Measurements from ENCODE around the gene PDCD11.

The PDCD11 gene

GRCh38 chr10:103417601-103418000, 21.2 kb downstream of the PDCD11 start:
- Histone ChIP-seq H3K36me3 (ENCODE audit: control insufficient read depth, insufficient read depth, low read length) (peaks cover 79% of the 10 kb centered on the region), H3K27me3 (ENCODE audit: control insufficient read depth, insufficient read depth, low read length) (no peaks in the 10 kb centered on the region), H3K4me3 (ENCODE audit: low read depth, low read length) (no peak overlapping the region), H3K4me1 (ENCODE audit: control insufficient read depth, insufficient read depth, low read length) (no peaks in the 10 kb centered on the region), H3K9ac (ENCODE audit: low read depth, low read length) (no peak overlapping the region), H3K9me3 (ENCODE audit: control insufficient read depth, insufficient read depth, low read length) (no peaks in the 10 kb centered on the region)

- no peaks in the 10 kb centered on the region for H3K27me3 ChIP-seq (ENCODE audit: control insufficient read depth, insufficient read depth, low read length)
- no peak overlapping the region for H3K9ac ChIP-seq (ENCODE audit: low read depth, low read length)
- no peaks in the 10 kb centered on the region for H3K4me1 ChIP-seq (ENCODE audit: control insufficient read depth, insufficient read depth, low read length)
- H3K4me3 ChIP-seq (ENCODE audit: low read depth, low read length) = no peak overlapping the region
- H3K9me3 ChIP-seq (ENCODE audit: control insufficient read depth, insufficient read depth, low read length) = no peaks in the 10 kb centered on the region
- H3K36me3 ChIP-seq (ENCODE audit: control insufficient read depth, insufficient read depth, low read length) = peaks cover 80% of the 10 kb centered on the region
Measured at GRCh38 chr10:103419101-103419500, 22.7 kb downstream of the PDCD11 start.

DNA sequence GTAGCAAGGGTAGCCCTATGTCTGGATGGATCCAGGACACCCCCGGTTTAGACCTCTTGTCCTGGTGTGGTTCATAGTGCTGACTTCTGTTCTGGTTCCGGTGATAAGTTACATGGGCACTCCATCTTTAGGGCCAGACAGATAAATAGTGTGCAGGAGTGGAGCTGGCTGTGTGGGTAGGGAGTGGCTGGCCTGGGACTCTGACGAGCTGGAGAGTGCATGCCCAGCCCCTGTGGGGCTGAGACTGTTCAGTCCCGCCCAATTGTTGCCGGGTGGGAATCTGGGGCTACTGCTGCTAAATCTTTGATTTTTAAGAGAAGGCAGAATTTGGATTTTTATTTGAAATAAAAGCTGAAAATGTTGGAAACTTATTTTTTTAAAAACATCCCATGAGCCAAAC, 27.3 kb downstream of the PDCD11 start:
- Histone ChIP-seq H3K36me3 (ENCODE audit: control insufficient read depth, insufficient read depth, low read length) (peaks cover 68% of the 10 kb centered on the region), H3K4me1 (ENCODE audit: control insufficient read depth, insufficient read depth, low read length) (no peaks in the 10 kb centered on the region)

DNA sequence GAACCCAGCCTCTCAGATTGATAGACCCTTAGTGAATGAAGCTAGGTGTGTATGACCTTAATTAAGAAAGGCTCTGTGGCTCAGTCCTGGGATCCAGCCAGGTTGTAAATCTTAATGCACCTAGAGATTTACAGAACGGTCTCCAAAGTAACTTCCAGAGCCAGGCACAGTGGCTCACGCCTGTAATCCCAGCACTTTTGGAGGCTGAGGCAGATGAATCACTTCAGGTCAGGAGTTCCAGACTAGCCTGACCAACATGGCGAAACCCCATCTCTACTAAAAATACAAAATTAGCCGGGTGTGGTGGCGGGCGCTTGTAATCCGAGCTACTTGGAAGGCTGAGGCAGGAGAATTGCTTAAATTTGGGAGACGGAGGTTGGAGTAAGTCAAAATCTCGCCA, 31.4 kb downstream of the PDCD11 start:
- H3K36me3 ChIP-seq (ENCODE audit: control insufficient read depth, insufficient read depth, low read length) = peaks cover 60% of the 10 kb centered on the region

More for the DNA sequence above, 27.3 kb downstream of the PDCD11 start:
- H3K4me3 ChIP-seq (ENCODE audit: low read depth, low read length) = no peak overlapping the region
- H3K9ac ChIP-seq (ENCODE audit: low read depth, low read length) = no peak overlapping the region
- no peaks in the 10 kb centered on the region for H3K9me3 ChIP-seq (ENCODE audit: control insufficient read depth, insufficient read depth, low read length)
- no peaks in the 10 kb centered on the region for H3K27me3 ChIP-seq (ENCODE audit: control insufficient read depth, insufficient read depth, low read length)

DNA sequence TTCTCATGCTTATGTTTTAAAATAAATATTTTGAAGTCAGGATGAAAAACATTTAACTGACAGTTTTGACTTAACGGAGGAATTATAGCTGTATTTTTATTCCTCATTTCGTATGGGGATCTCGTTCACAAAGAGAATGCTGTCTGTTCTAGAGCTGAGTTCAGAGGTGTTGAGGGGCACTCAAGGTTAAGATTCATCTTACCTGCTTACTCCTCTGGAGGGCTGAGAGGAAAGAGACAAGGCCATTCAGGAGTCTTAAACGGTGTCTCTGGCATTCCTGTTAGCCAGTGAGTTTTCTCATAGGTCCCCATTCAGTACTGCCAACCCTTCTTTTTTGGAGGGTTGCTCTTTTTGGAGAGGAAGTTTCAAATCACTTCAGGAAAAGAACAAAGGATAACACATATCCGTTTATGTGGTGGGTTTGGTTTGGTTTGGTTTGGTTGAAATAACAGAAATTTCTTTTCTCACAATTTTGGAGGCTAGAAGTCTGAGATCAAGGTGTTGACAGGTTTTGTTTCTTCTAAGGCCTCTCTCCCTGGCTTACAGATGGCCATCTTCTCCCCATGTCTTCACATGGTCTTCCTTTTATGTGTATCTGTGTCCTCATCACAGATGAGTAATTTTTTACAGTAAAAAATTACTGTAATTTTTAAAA, 32.7 kb downstream of the PDCD11 start:
- Histone ChIP-seq H3K4me3 (ENCODE audit: low read depth, low read length) (no peak overlapping the region), H3K4me1 (ENCODE audit: control insufficient read depth, insufficient read depth, low read length) (no peaks in the 10 kb centered on the region), H3K27me3 (ENCODE audit: control insufficient read depth, insufficient read depth, low read length) (no peaks in the 10 kb centered on the region), H3K36me3 (ENCODE audit: control insufficient read depth, insufficient read depth, low read length) (peaks cover 57% of the 10 kb centered on the region), H3K9me3 (ENCODE audit: control insufficient read depth, insufficient read depth, low read length) (no peaks in the 10 kb centered on the region), H3K9ac (ENCODE audit: low read depth, low read length) (no peak overlapping the region)

More for the DNA sequence above, 31.4 kb downstream of the PDCD11 start:
- Histone ChIP-seq H3K4me1 (ENCODE audit: control insufficient read depth, insufficient read depth, low read length) (no peaks in the 10 kb centered on the region), H3K9ac (ENCODE audit: low read depth, low read length) (no peak overlapping the region), H3K4me3 (ENCODE audit: low read depth, low read length) (no peak overlapping the region), H3K27me3 (ENCODE audit: control insufficient read depth, insufficient read depth, low read length) (no peaks in the 10 kb centered on the region), H3K9me3 (ENCODE audit: control insufficient read depth, insufficient read depth, low read length) (no peaks in the 10 kb centered on the region)

DNA sequence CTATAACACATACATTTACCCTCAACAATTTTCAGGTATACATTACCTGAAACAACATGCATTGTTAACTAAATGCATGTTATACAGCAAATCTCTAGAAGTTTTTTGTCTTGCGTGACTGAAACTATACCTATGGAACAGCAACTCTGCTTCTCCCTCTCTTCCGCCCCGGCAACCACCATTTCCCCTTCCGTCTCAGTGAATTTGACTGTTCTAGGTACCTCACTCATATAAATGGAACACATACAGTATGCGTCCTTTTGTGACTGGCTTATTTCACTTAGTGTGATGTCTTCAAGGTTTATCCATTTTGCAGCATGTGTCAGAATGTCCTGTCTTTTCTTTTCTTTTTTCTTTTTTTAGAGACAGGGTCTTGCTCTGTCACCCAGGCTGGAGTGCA, 33.2 kb downstream of the PDCD11 start:
- Histone ChIP-seq H3K36me3 (ENCODE audit: control insufficient read depth, insufficient read depth, low read length) (peaks cover 61% of the 10 kb centered on the region), H3K27me3 (ENCODE audit: control insufficient read depth, insufficient read depth, low read length) (no peaks in the 10 kb centered on the region), H3K4me3 (ENCODE audit: low read depth, low read length) (no peak overlapping the region), H3K4me1 (ENCODE audit: control insufficient read depth, insufficient read depth, low read length) (no peaks in the 10 kb centered on the region), H3K9me3 (ENCODE audit: control insufficient read depth, insufficient read depth, low read length) (no peaks in the 10 kb centered on the region), H3K9ac (ENCODE audit: low read depth, low read length) (no peak overlapping the region)

GRCh38 chr10:103431902-103432301, 35.5 kb downstream of the PDCD11 start:
- Histone ChIP-seq H3K9me3 (ENCODE audit: control insufficient read depth, insufficient read depth, low read length) (no peaks in the 10 kb centered on the region), H3K4me3 (ENCODE audit: low read depth, low read length) (no peak overlapping the region), H3K4me1 (ENCODE audit: control insufficient read depth, insufficient read depth, low read length) (no peaks in the 10 kb centered on the region), H3K9ac (ENCODE audit: low read depth, low read length) (no peak overlapping the region), H3K27me3 (ENCODE audit: control insufficient read depth, insufficient read depth, low read length) (no peaks in the 10 kb centered on the region), H3K36me3 (ENCODE audit: control insufficient read depth, insufficient read depth, low read length) (peaks cover 62% of the 10 kb centered on the region)

- Histone ChIP-seq H3K27me3 (ENCODE audit: control insufficient read depth, insufficient read depth, low read length) (no peaks in the 10 kb centered on the region), H3K4me1 (ENCODE audit: control insufficient read depth, insufficient read depth, low read length) (no peaks in the 10 kb centered on the region), H3K9ac (ENCODE audit: low read depth, low read length) (no peak overlapping the region), H3K9me3 (ENCODE audit: control insufficient read depth, insufficient read depth, low read length) (no peaks in the 10 kb centered on the region), H3K36me3 (ENCODE audit: control insufficient read depth, insufficient read depth, low read length) (peaks cover 61% of the 10 kb centered on the region), H3K4me3 (ENCODE audit: low read depth, low read length) (no peak overlapping the region)
Measured at GRCh38 chr10:103433858-103434257, 37.4 kb downstream of the PDCD11 start.

DNA sequence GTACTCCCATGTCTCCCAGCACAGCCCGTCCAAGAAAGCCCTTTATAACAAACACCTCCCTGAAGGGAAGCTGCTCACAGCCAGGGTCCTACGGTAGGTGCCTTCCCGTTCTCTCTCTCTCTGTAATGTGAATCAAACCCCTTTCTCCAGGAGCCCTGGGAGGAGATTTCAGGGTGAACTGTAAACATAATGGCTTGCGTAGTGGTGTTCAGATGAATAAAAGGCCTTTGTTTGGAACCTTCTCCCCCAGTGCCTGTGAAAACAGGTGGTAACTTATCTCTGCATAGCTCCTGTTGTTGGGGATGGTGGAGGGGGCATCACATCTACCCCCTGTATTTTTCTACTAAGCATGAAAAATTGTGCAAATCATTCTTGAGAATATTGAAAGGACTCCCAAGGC, 43.4 kb downstream of the PDCD11 start:
- H3K36me3 ChIP-seq (ENCODE audit: control insufficient read depth, insufficient read depth, low read length) = peaks cover 80% of the 10 kb centered on the region
- H3K9me3 ChIP-seq (ENCODE audit: control insufficient read depth, insufficient read depth, low read length) = no peaks in the 10 kb centered on the region
- no peaks in the 10 kb centered on the region for H3K27me3 ChIP-seq (ENCODE audit: control insufficient read depth, insufficient read depth, low read length)
- no peaks in the 10 kb centered on the region for H3K4me1 ChIP-seq (ENCODE audit: control insufficient read depth, insufficient read depth, low read length)
- H3K9ac ChIP-seq (ENCODE audit: low read depth, low read length) = no peak overlapping the region
- H3K4me3 ChIP-seq (ENCODE audit: low read depth, low read length) = no peak overlapping the region

GRCh38 chr10:103440416-103440815, 44.0 kb downstream of the PDCD11 start:
- no peaks in the 10 kb centered on the region for H3K4me1 ChIP-seq (ENCODE audit: control insufficient read depth, insufficient read depth, low read length)
- H3K9me3 ChIP-seq (ENCODE audit: control insufficient read depth, insufficient read depth, low read length) = no peaks in the 10 kb centered on the region
- H3K36me3 ChIP-seq (ENCODE audit: control insufficient read depth, insufficient read depth, low read length) = peaks cover 83% of the 10 kb centered on the region
- H3K27me3 ChIP-seq (ENCODE audit: control insufficient read depth, insufficient read depth, low read length) = no peaks in the 10 kb centered on the region
- H3K4me3 ChIP-seq (ENCODE audit: low read depth, low read length) = no peak overlapping the region
- no peak overlapping the region for H3K9ac ChIP-seq (ENCODE audit: low read depth, low read length)

DNA sequence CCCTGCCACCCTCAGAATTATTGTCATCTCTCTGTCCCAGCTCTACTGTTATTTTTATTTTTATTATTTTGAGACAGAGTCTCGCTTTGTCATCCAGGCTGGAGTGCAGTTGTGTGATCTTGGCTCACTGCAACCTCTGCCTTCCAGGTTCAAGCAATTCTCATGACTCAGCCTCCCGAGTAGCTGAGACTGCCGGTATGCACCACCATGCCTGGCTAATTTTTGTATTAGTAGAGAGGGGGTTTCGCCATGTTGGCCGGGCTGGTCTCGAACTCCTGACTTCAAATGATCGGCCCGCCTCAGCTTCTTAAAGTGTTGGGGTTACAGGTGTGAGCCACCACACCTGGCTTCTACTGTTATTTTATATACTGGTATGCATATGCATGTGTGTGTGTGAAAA, 44.8 kb downstream of the PDCD11 start:
- Histone ChIP-seq H3K9ac (ENCODE audit: low read depth, low read length) (no peak overlapping the region), H3K36me3 (ENCODE audit: control insufficient read depth, insufficient read depth, low read length) (peaks cover 87% of the 10 kb centered on the region), H3K4me1 (ENCODE audit: control insufficient read depth, insufficient read depth, low read length) (no peaks in the 10 kb centered on the region), H3K9me3 (ENCODE audit: control insufficient read depth, insufficient read depth, low read length) (no peaks in the 10 kb centered on the region), H3K27me3 (ENCODE audit: control insufficient read depth, insufficient read depth, low read length) (no peaks in the 10 kb centered on the region), H3K4me3 (ENCODE audit: low read depth, low read length) (no peak overlapping the region)

GRCh38 chr10:103441611-103442010, 45.2 kb downstream of the PDCD11 start:
- Histone ChIP-seq H3K9me3 (ENCODE audit: control insufficient read depth, insufficient read depth, low read length) (no peaks in the 10 kb centered on the region), H3K4me1 (ENCODE audit: control insufficient read depth, insufficient read depth, low read length) (no peaks in the 10 kb centered on the region), H3K4me3 (ENCODE audit: low read depth, low read length) (no peak overlapping the region), H3K9ac (ENCODE audit: low read depth, low read length) (no peak overlapping the region), H3K27me3 (ENCODE audit: control insufficient read depth, insufficient read depth, low read length) (no peaks in the 10 kb centered on the region), H3K36me3 (ENCODE audit: control insufficient read depth, insufficient read depth, low read length) (peaks cover 84% of the 10 kb centered on the region)

Data from iPS-15b (cell line).